Stomach (tissue), 4 donors: Measurements from ENCODE around the gene PAGR1.

Source experiments
- CTCF ChIP-seq, 7 experiments: fragments of 450-650 bp in 4 of 7; fragments of 200-600 bp in 3 of 7; sonication (generic) in 3 of 7; IDR thresholded peaks; one replicate each; pipeline ENCODE4 v1.5.1; 2016 to 2019; ENCODE audit warnings: antibody characterized with exemption in 7 of 7, control low read depth in 2 of 7, mild to moderate bottlenecking in 1 of 7
- POLR2A ChIP-seq, 4 donors: fragments of 450-650 bp; IDR thresholded peaks; one replicate each; pipeline ENCODE4 v1.6.1; 2016; ENCODE audit warnings: antibody characterized with exemption in 4 of 4, control low read depth in 2 of 4, mild to moderate bottlenecking in 1 of 4, moderate library complexity in 1 of 4
- POLR2AphosphoS5 ChIP-seq, 3 donors: sonication (generic); formaldehyde crosslinking; IDR thresholded peaks; one replicate each; pipeline ENCODE4 v1.6.1; 2016; ENCODE audit warnings: antibody characterized with exemption in 3 of 3

DNA sequence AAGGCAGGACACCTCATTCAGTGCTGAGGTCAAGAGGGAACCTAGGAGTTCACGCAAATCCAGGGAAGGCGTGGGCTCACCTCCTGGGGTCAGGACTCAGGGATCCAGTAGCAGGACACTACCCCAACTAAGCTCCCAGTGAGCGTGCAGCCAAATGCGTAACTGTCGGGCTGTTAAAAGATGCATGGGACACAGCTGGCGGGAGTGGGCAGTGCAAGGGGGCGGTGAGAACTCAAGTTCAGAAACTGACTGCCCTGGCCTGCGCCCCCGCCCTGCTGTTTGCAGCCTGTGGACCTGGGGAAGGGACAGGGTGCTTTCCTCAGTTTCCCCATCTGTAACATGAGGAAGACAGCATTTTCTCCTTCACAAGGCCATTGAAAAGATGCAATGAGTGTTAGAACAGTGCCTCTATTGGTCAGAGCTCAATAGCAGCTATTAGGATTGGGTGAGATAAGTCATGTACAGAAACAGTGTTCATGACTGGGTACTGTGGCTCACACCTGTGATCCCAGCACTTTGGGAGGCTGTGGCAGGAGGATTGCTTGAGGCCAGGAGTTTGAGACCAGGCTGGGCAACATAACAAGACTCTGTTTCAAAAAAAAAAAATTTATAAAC, 26.9 kb downstream of the PAGR1 start:
- TF ChIP-seq CTCF (IDR thresholded peaks at IDR 0.05) (no peak), POLR2A (IDR thresholded peaks at IDR 0.05) (no peak), POLR2AphosphoS5 (IDR thresholded peaks at IDR 0.05) (no peak)
